Ascending aorta (tissue), 2 donors: ENCODE data around the gene PLEKHA5. TPM values are rescaled to one million over a fixed set of nuclear protein-coding genes. Genes with fewer than 3 reads are reported as not detected.

Experiments
- DNase-seq, 2 donors: peaks; one replicate each; pipeline ENCODE4 v3.0.0-alpha.2; 2019; ENCODE audit warnings: low spot score in 2 of 2
- H3K27ac ChIP-seq, 2 donors: fragments of 200-600 bp; sonication (generic); one replicate each; pipeline ENCODE4 v1.5.1; 2016 to 2017; ENCODE audit warnings: mild to moderate bottlenecking in 1 of 2
- H3K27me3 ChIP-seq: fragments of 200-600 bp; sonication (generic); one replicate; pipeline ENCODE4 v1.5.1; 2017
- H3K36me3 ChIP-seq, 2 donors: fragments of 200-600 bp; sonication (generic); one replicate each; pipeline ENCODE4 v1.5.1; 2016
- H3K4me1 ChIP-seq, 2 donors: fragments of 200-600 bp; sonication (generic); one replicate each; pipeline ENCODE4 v1.5.1; 2016 to 2017; ENCODE audit warnings: mild to moderate bottlenecking in 1 of 2
- H3K4me3 ChIP-seq, 2 donors: fragments of 200-600 bp; sonication (generic); one replicate each; pipeline ENCODE4 v1.5.1; 2016 to 2017; ENCODE audit warnings: mild to moderate bottlenecking in 1 of 2
- H3K9me3 ChIP-seq, 2 donors: fragments of 200-600 bp; sonication (generic); one replicate each; pipeline ENCODE4 v1.5.1; 2016
- CTCF ChIP-seq, 3 experiments: fragments of 200-600 bp in 2 of 3; fragments of 450-650 bp in 1 of 3; sonication (generic) in 2 of 3; IDR thresholded peaks; one replicate each; pipeline ENCODE4 v1.5.1; 2016 to 2019; ENCODE audit warnings: antibody characterized with exemption in 3 of 3, mild to moderate bottlenecking in 1 of 3, moderate library complexity in 1 of 3
- intact Hi-C: fragments of 100-400 bp; cut with DNase I; formaldehyde crosslinking; loops from one replicate; pipeline ENCODE4 v1.15.1; 2023
- total RNA-seq: library from RNA; depleted of rRNA; stranded (reverse); fragments of >200 nt; gene quantifications from one replicate; pipeline ENCODE4 v1.1.0, GENCODE V29; 2016

Gene PLEKHA5
- total RNA-seq, 1 donor from 2014 or later: 11.8 TPM

GRCh38 chr12:19245106-19245505 lies 115.6 kb downstream of the PLEKHA5 start:
- peaks cover 4 to 31% of the 10 kb centered on the region in 2 donors for H3K4me1 ChIP-seq
- no peak for TF ChIP-seq CTCF (IDR thresholded peaks at IDR 0.05)

GRCh38 chr12:19245666-19246065 lies 116.1 kb downstream of the PLEKHA5 start:
- Histone ChIP-seq H3K9me3 (no peaks in the 10 kb centered on the region), H3K27ac (no peak overlapping the region), H3K36me3 (no peaks in the 10 kb centered on the region), H3K4me1 (peaks cover 4 to 26% of the 10 kb centered on the region in 2 donors), H3K4me3 (no peak overlapping the region), H3K27me3 (no peaks in the 10 kb centered on the region)
- intact Hi-C loops: loop anchor here (5.0 kb wide), 1 partner anchor 42 kb away; no protein-coding TSS in a partner anchor
- no peak for TF ChIP-seq CTCF (IDR thresholded peaks at IDR 0.05)
- no peak for DNase-seq

More at GRCh38 chr12:19245106-19245505, 115.6 kb downstream of the PLEKHA5 start:
- no peak for DNase-seq
- H3K27ac ChIP-seq: peak overlapping the region in 1 of 2 donors; percentile 74
- H3K27me3 ChIP-seq: no peaks in the 10 kb centered on the region
- H3K36me3 ChIP-seq: no peaks in the 10 kb centered on the region
- intact Hi-C loops: loop anchor here (5.0 kb wide), 1 partner anchor 42 kb away; no protein-coding TSS in a partner anchor
- H3K4me3 ChIP-seq: no peak overlapping the region
- no peaks in the 10 kb centered on the region for H3K9me3 ChIP-seq

- H3K36me3 ChIP-seq: no peaks in the 10 kb centered on the region
- H3K4me1 ChIP-seq: peaks cover 4 to 23% of the 10 kb centered on the region in 2 donors
- intact Hi-C loops: loop anchor here (5.0 kb wide), 1 partner anchor 40 kb away; no protein-coding TSS in a partner anchor
- no peaks in the 10 kb centered on the region for H3K9me3 ChIP-seq
- no peak overlapping the region for H3K4me3 ChIP-seq
- TF ChIP-seq CTCF (IDR thresholded peaks at IDR 0.05): no peak
- no peaks in the 10 kb centered on the region for H3K27me3 ChIP-seq
- no peak overlapping the region for H3K27ac ChIP-seq
- DNase-seq: no peak
Measured at GRCh38 chr12:19246933-19247332, 117.4 kb downstream of the PLEKHA5 start.

- no peak for TF ChIP-seq CTCF (IDR thresholded peaks at IDR 0.05)
- H3K9me3 ChIP-seq: no peaks in the 10 kb centered on the region
- intact Hi-C loops: loop anchor here (5.0 kb wide), 1 partner anchor 38 kb away; no protein-coding TSS in a partner anchor
- DNase-seq: no peak
- H3K4me3 ChIP-seq: no peak overlapping the region
- no peak overlapping the region for H3K27ac ChIP-seq
- no peaks in the 10 kb centered on the region for H3K36me3 ChIP-seq
- H3K4me1 ChIP-seq: peaks cover 4 to 8% of the 10 kb centered on the region in 2 donors
- H3K27me3 ChIP-seq: no peaks in the 10 kb centered on the region
Measured at GRCh38 chr12:19248929-19249602, 119.5 kb downstream of the PLEKHA5 start.

GRCh38 chr12:19251481-19252132 lies 122.1 kb downstream of the PLEKHA5 start:
- intact Hi-C loops: no loop called here
- no peaks in the 10 kb centered on the region for H3K4me1 ChIP-seq

More at GRCh38 chr12:19251481-19252132, 122.1 kb downstream of the PLEKHA5 start:
- Histone ChIP-seq H3K36me3 (no peaks in the 10 kb centered on the region), H3K9me3 (no peaks in the 10 kb centered on the region), H3K27ac (no peak overlapping the region), H3K27me3 (no peaks in the 10 kb centered on the region), H3K4me3 (no peak overlapping the region)
- TF ChIP-seq CTCF (IDR thresholded peaks at IDR 0.05): no peak
- DNase-seq: no peak
